ENCODE measurements around the gene CTBP2.

Gene CTBP2

DNA sequence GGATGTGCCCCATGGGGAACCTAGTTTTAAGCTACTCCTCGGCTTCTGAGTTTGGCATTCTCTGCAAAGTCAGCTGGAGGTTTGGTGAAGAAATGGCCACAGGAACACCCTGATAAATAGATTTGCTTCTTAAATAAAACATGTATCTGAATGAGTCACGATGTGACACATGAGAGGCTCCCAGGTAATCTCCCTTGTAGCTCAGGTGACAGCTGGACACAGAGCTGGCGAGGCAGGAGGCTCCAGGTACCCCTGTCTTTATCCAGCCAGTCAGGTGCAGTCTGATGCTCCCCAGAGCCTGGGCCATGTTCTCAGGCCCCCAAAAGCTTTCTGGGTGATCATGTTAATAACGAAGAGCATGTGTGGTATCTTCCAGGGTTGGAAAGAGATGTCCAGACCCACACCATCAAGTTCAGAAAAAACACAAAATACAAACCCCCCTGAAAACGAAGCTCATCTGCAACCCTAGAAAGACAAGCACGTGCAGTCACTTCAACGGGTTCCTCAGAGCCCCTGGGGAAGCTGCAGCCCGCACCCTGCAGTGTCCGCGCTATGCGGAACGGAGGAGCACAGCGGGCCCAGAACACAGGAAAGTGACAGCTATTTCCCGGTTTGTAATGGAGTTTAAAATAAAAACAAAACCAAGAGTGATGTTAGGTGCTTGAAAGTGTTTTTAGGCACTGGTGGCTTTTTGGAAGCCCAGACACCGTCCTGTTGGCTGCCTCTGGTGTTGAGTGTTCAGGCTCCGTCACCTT is 149.0 kb downstream of the CTBP2 start:
- DNase-seq (ENCODE audit: low spot score): no peak
- TF ChIP-seq, protein P1, sequence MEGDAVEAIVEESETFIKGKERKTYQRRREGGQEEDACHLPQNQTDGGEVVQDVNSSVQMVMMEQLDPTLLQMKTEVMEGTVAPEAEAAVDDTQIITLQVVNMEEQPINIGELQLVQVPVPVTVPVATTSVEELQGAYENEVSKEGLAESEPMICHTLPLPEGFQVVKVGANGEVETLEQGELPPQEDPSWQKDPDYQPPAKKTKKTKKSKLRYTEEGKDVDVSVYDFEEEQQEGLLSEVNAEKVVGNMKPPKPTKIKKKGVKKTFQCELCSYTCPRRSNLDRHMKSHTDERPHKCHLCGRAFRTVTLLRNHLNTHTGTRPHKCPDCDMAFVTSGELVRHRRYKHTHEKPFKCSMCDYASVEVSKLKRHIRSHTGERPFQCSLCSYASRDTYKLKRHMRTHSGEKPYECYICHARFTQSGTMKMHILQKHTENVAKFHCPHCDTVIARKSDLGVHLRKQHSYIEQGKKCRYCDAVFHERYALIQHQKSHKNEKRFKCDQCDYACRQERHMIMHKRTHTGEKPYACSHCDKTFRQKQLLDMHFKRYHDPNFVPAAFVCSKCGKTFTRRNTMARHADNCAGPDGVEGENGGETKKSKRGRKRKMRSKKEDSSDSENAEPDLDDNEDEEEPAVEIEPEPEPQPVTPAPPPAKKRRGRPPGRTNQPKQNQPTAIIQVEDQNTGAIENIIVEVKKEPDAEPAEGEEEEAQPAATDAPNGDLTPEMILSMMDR (IDR thresholded peaks at IDR 0.05; ENCODE audit: extremely low read depth, missing control alignments): no peak

DNA sequence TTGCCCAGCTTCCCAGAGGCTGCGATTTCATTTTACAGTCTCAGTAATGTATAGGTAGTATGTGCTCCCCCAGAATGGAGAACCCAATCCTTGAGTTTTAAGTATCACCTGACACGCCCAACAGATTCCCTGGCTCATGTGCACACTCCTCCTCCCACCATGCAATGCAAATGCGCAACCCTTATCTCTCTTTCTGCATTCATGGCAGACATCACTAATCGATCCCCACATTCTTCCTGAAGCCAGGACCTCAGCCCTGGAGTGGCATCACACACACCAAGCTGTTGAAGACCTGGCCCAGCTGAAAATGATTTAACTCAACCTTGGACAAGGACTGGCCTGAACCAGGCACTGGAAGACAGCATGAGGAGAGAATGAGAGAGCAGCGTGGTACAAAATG is 150.0 kb downstream of the CTBP2 start:
- TF ChIP-seq, protein P1 (IDR thresholded peaks at IDR 0.05; ENCODE audit: extremely low read depth, missing control alignments): no peak
- DNase-seq (ENCODE audit: low spot score): no peak

DNA sequence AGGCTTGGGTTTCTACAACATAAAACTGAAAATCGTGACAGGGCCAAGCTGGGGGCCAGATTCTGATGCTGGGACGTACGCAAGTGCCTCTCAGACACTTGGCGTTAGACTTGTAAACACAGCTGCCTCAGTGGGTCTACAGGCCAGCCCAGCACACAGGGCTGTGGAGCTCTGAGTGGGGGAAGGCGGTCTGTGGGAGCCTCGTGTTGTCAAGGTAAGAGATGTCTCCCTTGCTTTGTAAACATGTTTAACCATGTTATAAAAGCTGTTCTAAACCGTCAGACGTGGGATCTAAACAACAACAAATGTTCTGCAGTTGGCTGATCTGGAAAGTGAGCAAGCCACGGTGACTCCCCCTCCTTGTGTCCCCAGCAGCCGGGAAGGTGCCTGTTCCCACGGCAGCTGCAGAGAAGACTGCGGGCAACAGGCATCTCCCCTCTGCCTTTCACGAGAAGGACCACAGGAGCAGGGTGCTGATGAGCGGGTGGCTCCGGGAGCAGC is 150.7 kb downstream of the CTBP2 start:
- no peak for DNase-seq (ENCODE audit: low spot score)
- TF ChIP-seq, protein P1 (IDR thresholded peaks at IDR 0.05; ENCODE audit: extremely low read depth, missing control alignments): no peak

DNA sequence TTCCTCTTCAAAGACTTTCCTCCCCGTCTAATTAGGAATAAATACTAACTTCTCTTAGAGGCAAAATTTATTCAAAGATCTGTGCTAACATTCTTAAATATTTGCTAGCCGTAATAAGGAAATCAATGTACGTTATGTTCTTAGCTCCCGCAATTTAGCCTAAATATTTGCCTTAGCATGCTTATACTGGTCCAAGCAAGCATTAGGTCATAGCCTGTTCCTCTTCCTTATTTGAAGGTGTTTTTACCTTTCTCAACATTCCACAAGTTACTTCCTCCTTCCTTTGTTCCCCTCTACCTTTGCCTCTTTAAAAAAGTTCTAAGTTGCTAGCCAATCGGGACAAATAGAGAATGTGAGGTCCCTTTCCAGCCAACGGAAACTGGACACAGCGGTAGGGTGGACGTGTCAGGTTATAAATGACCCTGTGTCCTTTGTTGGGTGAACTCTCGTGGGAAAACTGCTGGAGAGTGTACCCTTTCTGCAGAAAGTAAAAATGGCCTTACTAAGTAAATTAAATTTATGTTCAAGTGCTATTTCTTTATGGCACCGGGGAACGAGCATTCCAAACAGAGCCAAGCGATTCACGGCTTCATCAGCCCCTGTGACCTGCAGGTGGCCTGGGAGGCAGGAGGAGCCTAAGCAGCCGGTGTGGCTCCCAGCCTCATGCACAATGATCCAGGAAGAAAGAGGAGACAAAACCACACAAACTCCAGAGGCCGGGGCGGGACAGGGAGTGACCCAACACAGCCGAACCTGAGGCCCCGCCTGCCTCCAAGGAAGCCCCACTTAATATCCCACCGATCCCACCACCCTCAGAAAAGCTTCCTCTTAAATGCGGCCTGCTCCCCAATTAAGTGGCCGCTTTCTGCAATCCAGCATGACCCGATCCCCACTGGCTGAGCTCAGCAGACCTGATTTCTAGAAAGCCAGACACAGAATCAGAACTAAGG is 151.4 kb downstream of the CTBP2 start:
- no peak for DNase-seq (ENCODE audit: low spot score)

DNA sequence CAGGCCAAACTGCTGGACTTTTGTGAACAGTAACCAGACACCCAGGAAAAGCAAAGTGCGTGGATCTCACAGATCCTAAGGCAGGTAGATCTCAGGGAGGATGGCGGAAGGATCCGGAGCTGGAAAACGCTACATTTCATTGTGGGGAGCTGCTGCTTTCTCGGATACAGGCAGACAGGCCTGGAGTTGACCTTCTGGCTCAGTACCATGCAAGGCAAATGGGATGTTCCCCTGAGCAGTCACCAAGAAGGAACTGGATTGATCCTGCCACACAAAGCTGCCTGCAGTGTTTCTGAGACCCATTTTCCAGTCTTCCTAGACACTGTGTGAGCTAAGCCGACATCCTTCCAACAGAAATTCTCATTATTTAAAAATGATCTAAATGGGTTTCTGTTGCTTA is 152.9 kb downstream of the CTBP2 start:
- TF ChIP-seq, protein P1 (IDR thresholded peaks at IDR 0.05; ENCODE audit: extremely low read depth, missing control alignments): no peak
- no peak for DNase-seq (ENCODE audit: low spot score)

More for the DNA sequence above, 151.4 kb downstream of the CTBP2 start:
- TF ChIP-seq, protein P1 (IDR thresholded peaks at IDR 0.05; ENCODE audit: extremely low read depth, missing control alignments): no peak

DNA sequence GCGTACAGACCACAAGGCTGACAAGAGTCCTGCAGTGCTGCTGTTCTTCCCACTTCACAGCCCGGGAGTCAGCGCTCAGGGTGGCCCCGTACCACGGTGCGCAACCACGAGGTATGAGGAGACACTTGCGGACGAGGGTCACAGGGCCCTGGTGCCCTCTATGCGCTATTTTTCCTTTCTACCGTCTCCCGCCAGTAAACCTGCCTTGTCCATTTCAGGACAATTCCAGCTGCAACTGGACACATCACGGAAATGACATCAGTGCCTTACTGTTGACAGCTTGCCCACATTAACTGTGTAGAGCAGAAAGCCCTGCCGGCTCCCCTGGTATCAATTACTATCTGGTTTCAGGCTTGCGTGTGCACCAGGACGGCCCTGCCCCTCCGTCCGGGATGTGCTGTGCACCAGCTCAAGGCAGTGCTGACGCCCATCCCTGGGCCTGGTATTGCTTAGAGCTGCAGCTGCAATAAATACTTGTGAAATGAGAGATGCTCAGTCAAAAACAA is 153.4 kb downstream of the CTBP2 start:
- TF ChIP-seq, protein P1 (IDR thresholded peaks at IDR 0.05; ENCODE audit: extremely low read depth, missing control alignments): no peak
- no peak for DNase-seq (ENCODE audit: low spot score)

Data from GM20000 (cell line).